Activated B cell treated with CpG ODN at 0.5 μM for 24 hours (primary cell): ENCODE results near the gene CCNG2. TPM values are rescaled to one million over a fixed set of nuclear protein-coding genes. Genes with fewer than 3 reads are reported as not detected.

Experiments
- ATAC-seq: fragments of 200-7000 bp; cut with Tn5 transposase; one replicate; pipeline ENCODE4 v1.10.0; 2021; ENCODE audit warnings: low read depth, mild to moderate bottlenecking, moderate library complexity
- CTCF ChIA-PET: fragments of 350-600 bp; sonication (Branson Sonifier 250); formaldehyde crosslinking; loops from one replicate; lab custom pipeline; 2021; ENCODE audit warnings: antibody characterized with exemption; lab: Charles Lee
- POLR2A ChIA-PET: fragments of 350-600 bp; sonication (Branson Sonifier 250); formaldehyde crosslinking; loops from one replicate; lab custom pipeline; 2021; ENCODE audit warnings: antibody characterized with exemption; lab: Charles Lee
- DNase-seq: peaks from one replicate; pipeline ENCODE4 v3.0.0; 2022
- H3K27ac Mint-ChIP-seq: one replicate; pipeline ENCODE4 v1.8.0; 2020; ENCODE audit warnings: mixed read lengths
- H3K27me3 Mint-ChIP-seq: one replicate; pipeline ENCODE4 v1.8.0; 2021; ENCODE audit warnings: mixed read lengths
- H3K36me3 Mint-ChIP-seq: one replicate; pipeline ENCODE4 v1.8.0; 2021; ENCODE audit warnings: low read depth, mixed read lengths
- H3K4me1 Mint-ChIP-seq: one replicate; pipeline ENCODE4 v1.8.0; 2021; ENCODE audit warnings: mixed read lengths
- H3K4me3 Mint-ChIP-seq: one replicate; pipeline ENCODE4 v1.8.0; 2020; ENCODE audit warnings: mild to moderate bottlenecking, mixed read lengths
- H3K9me3 Mint-ChIP-seq: one replicate; pipeline ENCODE4 v1.8.0; 2020; ENCODE audit warnings: mixed read lengths
- intact Hi-C: fragments of 100-400 bp; cut with micrococcal nuclease; formaldehyde crosslinking; loops from one replicate; pipeline ENCODE4 v1.15.1; 2024
- total RNA-seq: library from RNA; stranded (reverse); gene quantifications from 2 replicates; pipeline ENCODE4 v1.2.3, GENCODE V29; 2022
- TF ChIP-seq, protein P1 (sequence below): fragments of 200-600 bp; IDR thresholded peaks from one replicate; pipeline ENCODE4 v1.8.0; 2022; ENCODE audit warnings: antibody characterized with exemption, mild to moderate bottlenecking

The CCNG2 gene
- total RNA-seq, 1 donor from 2014 or later = 34.6 TPM

DNA sequence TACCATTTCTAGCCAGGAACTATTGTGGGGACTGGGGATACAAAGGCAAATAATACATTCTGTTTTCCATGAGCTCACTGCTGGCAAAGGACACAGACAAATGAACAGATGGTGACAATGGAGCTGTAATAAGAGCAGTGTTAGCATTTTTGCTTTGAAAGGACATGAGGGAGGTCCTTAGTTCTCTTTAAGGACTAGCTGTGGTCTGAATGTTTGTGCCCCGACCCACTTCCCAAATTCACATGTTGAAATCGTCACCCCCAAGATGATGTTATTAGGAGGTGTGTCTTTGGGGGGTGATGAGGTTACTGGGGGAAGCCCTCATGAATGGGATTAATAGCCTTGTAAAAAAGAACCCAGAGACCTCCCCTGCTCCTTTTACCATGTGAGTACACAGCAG lies 30.3 kb downstream of the CCNG2 start:
- ChIA-PET POLR2A (interaction anchor here (0.5 to 1.0 kb wide), 3 partner anchors 9 to 47 kb away, joined by 3 to 8 read pairs (median 5); no protein-coding TSS in a partner anchor), CTCF (interaction anchor here (2.9 kb wide), 1 partner anchor 16 kb away, joined by 12 read pairs; no protein-coding TSS in a partner anchor)
- Mint-ChIP-seq H3K27me3 (no peaks in the 10 kb centered on the region), H3K36me3 (no peaks in the 10 kb centered on the region), H3K9me3 (no peaks in the 10 kb centered on the region), H3K4me1 (peaks cover 8% of the 10 kb centered on the region), H3K4me3 (no peak overlapping the region), H3K27ac (no peak overlapping the region)
- ATAC-seq (no peak), DNase-seq (no peak)
- TF ChIP-seq, protein P1, sequence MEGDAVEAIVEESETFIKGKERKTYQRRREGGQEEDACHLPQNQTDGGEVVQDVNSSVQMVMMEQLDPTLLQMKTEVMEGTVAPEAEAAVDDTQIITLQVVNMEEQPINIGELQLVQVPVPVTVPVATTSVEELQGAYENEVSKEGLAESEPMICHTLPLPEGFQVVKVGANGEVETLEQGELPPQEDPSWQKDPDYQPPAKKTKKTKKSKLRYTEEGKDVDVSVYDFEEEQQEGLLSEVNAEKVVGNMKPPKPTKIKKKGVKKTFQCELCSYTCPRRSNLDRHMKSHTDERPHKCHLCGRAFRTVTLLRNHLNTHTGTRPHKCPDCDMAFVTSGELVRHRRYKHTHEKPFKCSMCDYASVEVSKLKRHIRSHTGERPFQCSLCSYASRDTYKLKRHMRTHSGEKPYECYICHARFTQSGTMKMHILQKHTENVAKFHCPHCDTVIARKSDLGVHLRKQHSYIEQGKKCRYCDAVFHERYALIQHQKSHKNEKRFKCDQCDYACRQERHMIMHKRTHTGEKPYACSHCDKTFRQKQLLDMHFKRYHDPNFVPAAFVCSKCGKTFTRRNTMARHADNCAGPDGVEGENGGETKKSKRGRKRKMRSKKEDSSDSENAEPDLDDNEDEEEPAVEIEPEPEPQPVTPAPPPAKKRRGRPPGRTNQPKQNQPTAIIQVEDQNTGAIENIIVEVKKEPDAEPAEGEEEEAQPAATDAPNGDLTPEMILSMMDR = no peak
- intact Hi-C loops = no loop called here

DNA sequence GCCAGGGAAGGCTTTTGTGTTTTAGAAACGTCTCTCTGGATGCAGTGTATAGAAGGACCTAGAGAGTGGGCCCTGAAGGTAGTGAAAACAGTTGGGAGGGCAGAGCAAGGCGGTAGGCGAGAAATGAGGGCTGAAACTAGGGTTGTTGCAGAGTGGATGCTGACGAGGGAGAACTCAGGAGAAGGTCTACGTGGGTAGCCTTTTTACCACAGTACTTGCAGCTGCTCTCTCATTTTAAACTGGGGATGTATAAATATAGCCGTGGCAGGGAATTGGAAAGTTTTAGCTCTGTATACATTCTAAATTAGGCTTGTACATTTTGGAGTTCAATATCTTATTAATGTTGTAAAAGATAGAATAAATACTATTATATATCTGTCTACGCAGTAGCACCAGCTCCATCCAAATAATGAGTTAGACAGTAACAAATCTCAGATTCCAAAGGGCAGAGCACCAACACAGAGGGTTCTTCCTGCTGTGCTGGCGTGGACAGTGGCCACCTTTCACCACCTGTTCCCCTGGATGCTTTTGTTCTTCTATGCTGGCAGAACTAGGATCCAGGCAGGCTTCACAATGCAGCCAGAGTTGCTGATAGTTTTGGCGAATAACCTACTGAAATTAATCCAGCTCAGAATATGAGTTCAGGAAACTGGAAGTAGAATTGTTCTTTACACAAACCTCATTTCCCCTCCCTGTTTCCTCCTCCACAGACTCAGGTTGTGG lies 31.7 kb downstream of the CCNG2 start:
- CTCF ChIA-PET = interaction anchor here (0.8 to 2.9 kb wide), 4 partner anchors 15 to 94 kb away, joined by 3 to 12 read pairs (median 3); no protein-coding TSS in a partner anchor

DNA sequence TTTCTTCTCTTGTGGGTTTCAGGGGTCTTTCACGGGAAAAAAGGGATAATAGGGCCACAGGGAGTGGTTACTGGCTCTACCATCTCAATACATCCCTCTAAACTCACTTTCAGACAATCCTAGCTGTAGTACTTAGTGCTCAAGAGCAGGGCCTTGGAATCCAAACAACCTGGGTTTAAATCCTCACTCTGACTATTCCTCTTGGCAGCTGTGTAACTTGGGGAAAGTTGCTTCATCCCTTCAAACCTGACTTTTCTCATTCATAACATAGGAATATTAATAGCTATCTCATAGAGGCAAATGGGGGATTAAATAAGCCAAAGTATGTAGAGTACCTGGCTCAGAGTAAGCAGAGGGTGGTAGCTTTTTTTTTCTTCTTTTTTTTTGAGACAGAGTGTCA lies 32.4 kb downstream of the CCNG2 start:
- TF ChIP-seq, protein P1 = no peak
- Mint-ChIP-seq H3K27me3 (no peaks in the 10 kb centered on the region), H3K27ac (no peak overlapping the region), H3K9me3 (no peaks in the 10 kb centered on the region), H3K4me1 (peaks cover 23% of the 10 kb centered on the region), H3K4me3 (no peak overlapping the region), H3K36me3 (no peaks in the 10 kb centered on the region)
- ATAC-seq (no peak), DNase-seq (no peak)
- intact Hi-C loops = no loop called here
- CTCF ChIA-PET = interaction anchor here (1.2 to 2.9 kb wide), 3 partner anchors 14 to 94 kb away, joined by 3 to 12 read pairs (median 3); no protein-coding TSS in a partner anchor
- POLR2A ChIA-PET = no interaction called here

More for the DNA sequence above, 31.7 kb downstream of the CCNG2 start:
- POLR2A ChIA-PET = no interaction called here
- intact Hi-C loops = no loop called here
- ATAC-seq = no peak
- peaks cover 16% of the 10 kb centered on the region for H3K4me1 Mint-ChIP-seq
- H3K9me3 Mint-ChIP-seq = no peaks in the 10 kb centered on the region
- TF ChIP-seq, protein P1 = no peak
- no peak overlapping the region for H3K4me3 Mint-ChIP-seq
- no peak overlapping the region for H3K27ac Mint-ChIP-seq
- H3K27me3 Mint-ChIP-seq = no peaks in the 10 kb centered on the region
- H3K36me3 Mint-ChIP-seq = no peaks in the 10 kb centered on the region
- no peak for DNase-seq

DNA sequence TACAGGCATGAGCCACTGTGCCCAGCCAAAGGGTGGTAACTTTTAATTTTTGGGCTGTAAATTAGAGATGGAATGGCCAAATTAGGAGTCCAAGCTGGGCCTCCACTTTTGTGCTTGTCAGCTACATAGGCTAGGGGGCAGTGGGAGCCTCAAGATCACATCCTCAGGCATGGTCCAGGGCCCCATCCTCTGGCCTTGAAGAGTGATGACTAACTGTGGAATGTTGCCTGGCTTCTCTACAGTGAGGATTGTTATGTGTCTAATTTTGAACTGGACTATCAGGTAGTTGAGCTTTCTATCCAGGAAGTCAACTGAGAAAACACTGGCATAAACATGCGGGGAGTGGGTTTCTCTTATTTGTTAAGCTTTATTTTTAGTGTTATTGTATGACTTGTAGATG lies 33.0 kb downstream of the CCNG2 start:
- no peaks in the 10 kb centered on the region for H3K27me3 Mint-ChIP-seq

More for the DNA sequence above, 33.0 kb downstream of the CCNG2 start:
- no peak for ATAC-seq
- TF ChIP-seq, protein P1 = no peak
- intact Hi-C loops = no loop called here
- Mint-ChIP-seq H3K36me3 (no peaks in the 10 kb centered on the region), H3K4me1 (peaks cover 30% of the 10 kb centered on the region), H3K4me3 (no peak overlapping the region), H3K9me3 (no peaks in the 10 kb centered on the region), H3K27ac (no peak overlapping the region)
- POLR2A ChIA-PET = interaction anchor here (1.1 kb wide), 1 partner anchor 25 kb away, joined by 3 read pairs; no protein-coding TSS in a partner anchor
- no peak for DNase-seq
- CTCF ChIA-PET = no interaction called here
